ENCODE results near the gene ADAMTS16.

Gene ADAMTS16

DNA sequence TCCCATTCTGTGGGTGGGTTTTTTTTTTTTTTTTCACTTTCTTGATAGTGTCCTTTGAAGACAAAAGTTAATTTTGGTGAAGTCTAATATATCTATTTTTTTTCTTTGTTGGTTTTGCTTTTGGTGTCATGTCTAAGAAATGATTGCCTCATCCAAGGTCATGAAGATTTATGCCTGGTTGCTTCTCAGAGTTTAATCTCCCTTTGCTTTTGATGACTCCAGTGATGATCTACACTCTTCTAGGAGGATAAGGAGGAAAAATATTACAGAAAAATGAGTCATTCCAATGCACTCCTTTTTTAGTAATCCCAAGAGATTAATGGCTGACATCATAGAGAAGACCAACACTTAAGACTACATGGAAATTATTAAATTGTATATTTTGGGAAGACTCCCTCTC, 202.7 kb downstream of the ADAMTS16 start:
- H3K4me1 Mint-ChIP-seq = no peaks in the 10 kb centered on the region
- H3K27ac Mint-ChIP-seq = no peak overlapping the region
- H3K9me3 Mint-ChIP-seq = peaks cover 0 to 3% of the 10 kb centered on the region in 2 donors
- H3K36me3 Mint-ChIP-seq = no peaks in the 10 kb centered on the region
- ATAC-seq (replicated peaks) (no peak), DNase-seq (no peak)
- H3K27me3 Mint-ChIP-seq = peaks cover 4 to 13% of the 10 kb centered on the region in 2 donors
- no peak overlapping the region for H3K4me3 Mint-ChIP-seq

DNA sequence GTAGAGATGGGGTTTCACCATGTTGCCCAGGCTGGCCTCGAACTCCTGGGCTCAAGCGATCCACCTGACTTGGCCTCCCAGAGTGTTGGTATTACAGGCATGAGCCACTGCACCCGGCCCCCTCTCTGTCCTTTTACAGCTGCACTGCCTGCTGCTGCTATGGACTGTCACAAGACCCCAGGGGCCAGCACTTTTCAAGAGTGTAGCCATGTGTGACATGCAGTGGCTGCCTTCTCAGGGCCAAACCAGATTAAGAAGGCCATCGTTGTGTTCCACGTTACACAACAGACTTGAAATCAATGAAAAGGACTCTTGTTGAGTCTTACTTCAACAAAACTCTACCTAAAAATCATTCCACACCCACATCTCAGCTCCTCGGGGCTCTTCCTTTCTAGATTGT, 203.4 kb downstream of the ADAMTS16 start:
- Mint-ChIP-seq H3K9me3 (peaks cover 0 to 3% of the 10 kb centered on the region in 2 donors), H3K4me3 (no peak overlapping the region), H3K36me3 (no peaks in the 10 kb centered on the region), H3K4me1 (peaks cover 0 to 3% of the 10 kb centered on the region in 2 donors), H3K27me3 (peaks cover 4 to 18% of the 10 kb centered on the region in 2 donors), H3K27ac (no peak overlapping the region)
- ATAC-seq (replicated peaks) = no peak
- DNase-seq = no peak

DNA sequence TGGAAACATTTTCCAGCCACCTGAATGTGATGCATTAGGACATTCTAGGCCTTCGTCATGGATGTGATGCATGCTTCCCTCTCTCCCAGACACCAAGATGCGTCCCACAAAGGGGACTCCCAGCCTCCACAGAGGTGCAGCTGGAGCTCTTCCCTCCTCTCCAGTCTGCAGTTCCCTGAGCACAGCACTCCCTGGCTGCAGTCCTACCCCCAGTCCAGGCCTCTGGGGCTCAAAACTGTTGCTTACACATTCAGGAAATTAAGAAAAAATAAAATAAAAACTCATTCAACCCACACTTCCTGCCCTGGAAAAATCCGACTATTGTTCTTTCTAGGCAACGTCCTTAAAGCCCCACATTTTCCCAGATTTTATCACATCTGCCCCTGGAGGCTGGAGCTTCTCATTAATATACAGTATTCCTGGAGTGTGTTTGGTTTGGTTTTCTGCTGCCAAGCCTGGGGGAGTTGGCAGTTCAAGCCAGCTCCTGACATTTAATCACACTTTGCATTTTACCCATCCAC, 204.0 kb downstream of the ADAMTS16 start:
- H3K4me3 Mint-ChIP-seq = no peak overlapping the region
- no peak for DNase-seq
- H3K4me1 Mint-ChIP-seq = peaks cover 0 to 3% of the 10 kb centered on the region in 2 donors
- ATAC-seq (replicated peaks) = no peak
- H3K27ac Mint-ChIP-seq = no peak overlapping the region
- no peaks in the 10 kb centered on the region for H3K36me3 Mint-ChIP-seq
- H3K9me3 Mint-ChIP-seq = no peaks in the 10 kb centered on the region
- H3K27me3 Mint-ChIP-seq = peaks cover 4 to 19% of the 10 kb centered on the region in 2 donors

DNA sequence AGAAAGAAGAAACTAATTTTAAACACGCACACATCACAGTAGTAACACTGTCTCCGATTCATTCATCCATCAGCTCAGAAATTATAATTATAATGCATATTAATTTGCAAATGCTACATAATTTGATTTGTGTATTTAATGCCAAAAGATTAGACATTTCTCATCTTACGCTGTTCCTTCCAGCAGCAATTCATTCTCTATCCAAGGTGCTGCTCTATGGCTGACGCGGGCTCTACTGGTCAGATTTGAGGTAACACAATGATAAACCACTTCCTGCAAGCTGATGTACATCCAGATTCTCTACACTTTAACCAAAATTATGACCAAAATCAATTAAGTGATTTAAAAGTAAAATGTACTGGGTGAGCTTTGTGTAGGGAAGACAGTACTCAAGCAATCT, 204.5 kb downstream of the ADAMTS16 start:
- no peak for ATAC-seq (replicated peaks)
- Mint-ChIP-seq H3K4me1 (peaks cover 0 to 3% of the 10 kb centered on the region in 2 donors), H3K36me3 (no peaks in the 10 kb centered on the region), H3K27me3 (peaks cover 4 to 23% of the 10 kb centered on the region in 2 donors), H3K27ac (no peak overlapping the region), H3K9me3 (no peaks in the 10 kb centered on the region), H3K4me3 (no peak overlapping the region)
- DNase-seq = no peak

- Mint-ChIP-seq H3K36me3 (peaks cover 0 to 2% of the 10 kb centered on the region in 2 donors), H3K9me3 (peaks cover 0 to 2% of the 10 kb centered on the region in 2 donors), H3K27ac (no peak overlapping the region), H3K4me1 (peaks cover 0 to 3% of the 10 kb centered on the region in 2 donors), H3K4me3 (no peak overlapping the region), H3K27me3 (peaks cover 4 to 26% of the 10 kb centered on the region in 2 donors)
- ATAC-seq (replicated peaks) = no peak
- DNase-seq = no peak
Observed at GRCh38 chr5:5347442-5347841, 207.3 kb downstream of the ADAMTS16 start.

GRCh38 chr5:5348135-5348534, 208.0 kb downstream of the ADAMTS16 start:
- H3K27ac Mint-ChIP-seq = no peak overlapping the region
- H3K27me3 Mint-ChIP-seq = peaks cover 4 to 26% of the 10 kb centered on the region in 2 donors
- H3K36me3 Mint-ChIP-seq = peaks cover 0 to 2% of the 10 kb centered on the region in 2 donors
- H3K9me3 Mint-ChIP-seq = peaks cover 0 to 2% of the 10 kb centered on the region in 2 donors
- ATAC-seq (replicated peaks) (no peak), DNase-seq (no peak)
- no peak overlapping the region for H3K4me3 Mint-ChIP-seq
- peaks cover 0 to 3% of the 10 kb centered on the region in 2 donors for H3K4me1 Mint-ChIP-seq

DNA sequence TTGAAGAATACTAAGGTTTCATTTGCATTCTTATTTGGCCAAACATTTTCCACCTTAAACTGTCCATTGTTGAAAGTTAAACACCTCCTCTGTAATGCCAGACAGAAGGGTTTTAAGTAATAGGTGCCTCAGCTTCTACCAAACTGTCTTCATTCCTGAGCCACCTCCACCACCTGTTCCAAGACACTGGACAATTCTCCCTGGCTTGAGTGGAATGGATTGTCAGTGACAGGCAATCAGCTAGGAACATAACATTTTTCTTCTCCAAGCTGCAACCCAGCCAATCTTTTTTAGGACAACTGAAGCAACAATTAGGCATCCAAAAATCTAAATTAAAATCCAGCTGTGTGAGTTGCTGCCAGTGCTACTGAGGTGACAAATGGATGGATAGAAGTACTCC, 208.4 kb downstream of the ADAMTS16 start:
- H3K27ac Mint-ChIP-seq = no peak overlapping the region
- peaks cover 0 to 2% of the 10 kb centered on the region in 2 donors for H3K36me3 Mint-ChIP-seq
- ATAC-seq (replicated peaks) (no peak), DNase-seq (no peak)
- H3K9me3 Mint-ChIP-seq = peaks cover 0 to 2% of the 10 kb centered on the region in 2 donors
- no peak overlapping the region for H3K4me3 Mint-ChIP-seq
- peaks cover 0 to 3% of the 10 kb centered on the region in 2 donors for H3K4me1 Mint-ChIP-seq
- peaks cover 4 to 26% of the 10 kb centered on the region in 2 donors for H3K27me3 Mint-ChIP-seq

GRCh38 chr5:5350101-5350500, 210.0 kb downstream of the ADAMTS16 start:
- no peak overlapping the region for H3K27ac Mint-ChIP-seq
- H3K4me1 Mint-ChIP-seq = peaks cover 0 to 3% of the 10 kb centered on the region in 2 donors
- no peak for ATAC-seq (replicated peaks)
- H3K36me3 Mint-ChIP-seq = peaks cover 0 to 2% of the 10 kb centered on the region in 2 donors
- H3K4me3 Mint-ChIP-seq = no peak overlapping the region
- H3K27me3 Mint-ChIP-seq = peaks cover 4 to 16% of the 10 kb centered on the region in 2 donors
- no peak for DNase-seq
- peaks cover 0 to 2% of the 10 kb centered on the region in 2 donors for H3K9me3 Mint-ChIP-seq

GRCh38 chr5:5351288-5351979, 211.3 kb downstream of the ADAMTS16 start:
- H3K27me3 Mint-ChIP-seq = peaks cover 4 to 16% of the 10 kb centered on the region in 2 donors
- peaks cover 0 to 2% of the 10 kb centered on the region in 2 donors for H3K9me3 Mint-ChIP-seq
- H3K27ac Mint-ChIP-seq = no peak overlapping the region
- DNase-seq = no peak
- H3K36me3 Mint-ChIP-seq = peaks cover 0 to 2% of the 10 kb centered on the region in 2 donors
- ATAC-seq (replicated peaks) = no peak
- no peak overlapping the region for H3K4me3 Mint-ChIP-seq
- peaks cover 0 to 3% of the 10 kb centered on the region in 2 donors for H3K4me1 Mint-ChIP-seq

GRCh38 chr5:5352675-5353074, 212.5 kb downstream of the ADAMTS16 start:
- Mint-ChIP-seq H3K9me3 (peaks cover 0 to 2% of the 10 kb centered on the region in 2 donors), H3K4me3 (no peak overlapping the region), H3K27me3 (peaks cover 2 to 14% of the 10 kb centered on the region in 2 donors), H3K4me1 (peaks cover 0 to 3% of the 10 kb centered on the region in 2 donors), H3K27ac (no peak overlapping the region), H3K36me3 (peaks cover 0 to 2% of the 10 kb centered on the region in 2 donors)
- ATAC-seq (replicated peaks) (no peak), DNase-seq (no peak)

- no peak for ATAC-seq (replicated peaks)
- Mint-ChIP-seq H3K9me3 (peaks cover 0 to 2% of the 10 kb centered on the region in 2 donors), H3K27ac (no peak overlapping the region), H3K4me3 (no peak overlapping the region), H3K36me3 (peaks cover 0 to 2% of the 10 kb centered on the region in 2 donors), H3K27me3 (peaks cover 0 to 8% of the 10 kb centered on the region in 2 donors), H3K4me1 (no peaks in the 10 kb centered on the region)
- no peak for DNase-seq
Observed at GRCh38 chr5:5353681-5354080, 213.6 kb downstream of the ADAMTS16 start.

DNA sequence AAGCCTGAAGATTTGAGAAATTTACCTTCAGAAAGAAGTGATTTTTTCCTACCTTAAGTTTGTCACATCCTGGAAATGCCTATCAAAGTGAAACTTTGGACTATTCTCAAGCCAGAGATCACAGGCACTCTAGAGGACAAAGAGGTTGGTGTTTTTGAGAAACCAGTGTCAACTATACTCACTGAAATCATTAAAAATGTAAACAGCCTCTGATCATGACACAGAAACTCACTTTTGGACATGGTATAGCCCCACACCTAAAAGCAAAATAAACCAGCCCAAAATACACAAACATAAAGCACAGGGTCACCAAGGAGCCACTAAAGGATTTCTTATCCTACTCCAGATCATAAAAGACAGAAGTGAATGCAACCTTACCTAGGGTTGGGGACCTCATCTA, 216.6 kb downstream of the ADAMTS16 start:
- Mint-ChIP-seq H3K9me3 (peaks cover 0 to under 1% of the 10 kb centered on the region in 2 donors), H3K4me1 (no peaks in the 10 kb centered on the region), H3K27me3 (no peaks in the 10 kb centered on the region), H3K27ac (no peak overlapping the region), H3K36me3 (peaks cover 0 to under 1% of the 10 kb centered on the region in 2 donors), H3K4me3 (no peak overlapping the region)
- ATAC-seq (replicated peaks) (no peak), DNase-seq (no peak)

DNA sequence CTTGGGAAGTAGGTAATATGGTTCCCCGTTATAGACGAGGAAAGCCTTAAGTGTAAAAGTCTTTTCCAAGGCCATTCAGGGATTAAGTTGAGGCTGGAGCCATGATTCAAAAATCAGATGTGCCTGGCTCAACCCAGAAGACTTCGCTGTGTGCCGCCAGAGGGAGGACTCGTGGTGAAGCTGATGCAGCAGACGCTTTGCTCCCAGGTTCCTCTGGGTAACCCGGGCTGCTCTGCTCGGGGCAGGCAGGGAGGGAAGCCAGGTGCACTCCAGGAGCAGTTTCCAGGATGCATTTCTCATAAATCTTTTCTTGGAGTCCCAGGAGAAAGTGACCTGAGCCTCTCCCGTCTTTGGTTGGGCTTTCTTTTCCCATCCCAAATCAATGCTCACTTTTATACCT, 219.5 kb downstream of the ADAMTS16 start:
- ATAC-seq (replicated peaks) = no peak
- H3K27me3 Mint-ChIP-seq = no peaks in the 10 kb centered on the region
- no peaks in the 10 kb centered on the region for H3K36me3 Mint-ChIP-seq
- H3K4me3 Mint-ChIP-seq = no peak overlapping the region
- no peak for DNase-seq
- no peaks in the 10 kb centered on the region for H3K9me3 Mint-ChIP-seq
- H3K4me1 Mint-ChIP-seq = no peaks in the 10 kb centered on the region
- no peak overlapping the region for H3K27ac Mint-ChIP-seq

- H3K36me3 Mint-ChIP-seq = no peaks in the 10 kb centered on the region
- ATAC-seq (replicated peaks) (no peak), DNase-seq (no peak)
- no peaks in the 10 kb centered on the region for H3K4me1 Mint-ChIP-seq
- H3K27me3 Mint-ChIP-seq = no peaks in the 10 kb centered on the region
- no peak overlapping the region for H3K27ac Mint-ChIP-seq
- H3K4me3 Mint-ChIP-seq = no peak overlapping the region
- no peaks in the 10 kb centered on the region for H3K9me3 Mint-ChIP-seq
Observed at GRCh38 chr5:5360363-5360940, 220.3 kb downstream of the ADAMTS16 start.

Data from stimulated activated naive B cell treated with anti-CD40 and anti-IgM and Interleukin-4, amounts not matched to agents 10 μg/mL and 1 μg/mL and 100 μg/mL, for 72 hours (primary cell).